Measurements from ENCODE around the gene DEPDC1.
A peak's percentile ranks its signal among the peaks of the same experiment; 100 is the strongest.

- TF ChIP-seq CTCF (IDR thresholded peaks at IDR 0.05): peak; percentile 21 to 54 (median 27)
- TF ChIP-seq EP300 (IDR thresholded peaks at IDR 0.05): no peak
Observed at GRCh38 chr1:68442822-68443556, 53.9 kb downstream of the DEPDC1 start.

Measured in tibial nerve (tissue), 4 donors.